Colonic mucosa (tissue), 2 donors: ENCODE results near the gene ZAR1. TPM values are rescaled to one million over a fixed set of nuclear protein-coding genes. Genes with fewer than 3 reads are reported as not detected.

Experiments used
- total RNA-seq, 2 donors: library from RNA; stranded (reverse); fragmentation: NEBNext Ultra II Directional in 1 of 2; extraction: Animal tissue kit (Norgen Biotek cat#: 25700) in 1 of 2; gene quantifications; one replicate each; pipeline ENCODE4 v1.2.1, GENCODE V29; 2021
- donor health status: DM: no; HTN: no; CAD: no.
- donor health status: DM: no; HTN: no; CAD: no.

ZAR1 gene
- total RNA-seq, 2 donors from 2014 or later, result not detected

Other genes starting within 250 kb of the ZAR1 start
- 1 to 10 TPM; 2.1 to 2.9 TPM for gene TEC, start 220.4 kb upstream of the ZAR1 start, total RNA-seq
- 10 to 100 TPM; 70.2 to 98.5 TPM for gene SLAIN2, start 148.7 kb upstream of the ZAR1 start, total RNA-seq
- under 1 TPM in 1 of 2 donors, not detected in 1; 0.35 TPM for gene SLC10A4, start 6.9 kb upstream of the ZAR1 start, total RNA-seq